ENCODE data around the gene GSTT2B. TPM values are rescaled to one million over a fixed set of nuclear protein-coding genes. Genes with fewer than 3 reads are reported as not detected.
"Not testable (repeated sequence)": the region's sequence is repeated elsewhere in the genome, so short reads cannot be mapped to it uniquely, and the experiment has no call there.

Gene GSTT2B
- total RNA-seq, 1 donor from 2014 or later = 0.89 TPM

DNA sequence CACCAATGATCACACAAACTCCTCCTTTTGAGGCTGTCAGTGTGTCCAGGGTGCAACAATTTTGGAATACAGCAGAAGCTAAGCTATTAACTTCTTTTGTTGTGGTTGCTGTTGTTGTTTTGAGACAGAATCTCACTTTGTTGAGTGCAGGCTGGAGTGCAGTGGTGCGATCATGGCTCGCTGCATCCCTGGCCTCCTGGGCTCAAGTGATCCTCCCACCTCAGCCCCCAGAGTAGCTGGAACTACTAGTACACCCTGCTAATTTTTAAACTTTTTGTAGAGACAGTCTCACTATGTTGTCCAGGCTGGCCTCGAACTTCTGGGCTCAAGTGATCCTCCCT lies 22.0 kb downstream of the GSTT2B start:
- DNase-seq = no peak

DNA sequence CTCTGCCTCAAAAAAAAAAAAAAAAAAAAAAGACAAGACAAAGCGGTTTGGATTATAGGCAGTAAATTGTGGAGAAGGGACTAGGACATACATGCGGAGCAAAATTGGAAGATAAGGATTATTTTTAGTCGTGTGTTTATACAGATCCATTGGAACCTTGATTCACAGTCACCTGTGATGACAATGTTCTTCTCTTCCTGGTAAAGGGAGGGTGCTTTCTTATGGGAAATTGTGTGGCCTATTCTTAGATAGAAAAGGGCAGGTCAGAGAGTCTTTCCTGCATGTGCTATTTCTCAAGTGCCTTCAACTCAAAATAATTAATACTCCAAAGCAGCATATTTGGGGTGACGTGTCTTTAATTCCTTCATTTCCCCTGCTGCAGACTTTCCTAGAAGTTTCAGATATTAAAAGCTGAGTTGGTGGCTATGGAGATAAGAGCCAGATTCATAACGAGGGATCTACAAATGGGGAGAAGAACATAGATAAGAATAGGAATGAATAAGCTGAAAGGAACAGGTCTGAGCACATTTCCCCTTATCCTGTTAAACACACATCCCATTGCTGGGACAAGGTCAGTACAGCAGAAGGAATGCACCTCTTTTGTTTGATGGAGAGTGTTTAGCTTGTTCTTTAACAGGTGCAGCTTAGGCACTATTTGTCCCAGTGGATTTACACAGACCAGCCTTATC lies 22.5 kb downstream of the GSTT2B start:
- DNase-seq = no peak

DNA sequence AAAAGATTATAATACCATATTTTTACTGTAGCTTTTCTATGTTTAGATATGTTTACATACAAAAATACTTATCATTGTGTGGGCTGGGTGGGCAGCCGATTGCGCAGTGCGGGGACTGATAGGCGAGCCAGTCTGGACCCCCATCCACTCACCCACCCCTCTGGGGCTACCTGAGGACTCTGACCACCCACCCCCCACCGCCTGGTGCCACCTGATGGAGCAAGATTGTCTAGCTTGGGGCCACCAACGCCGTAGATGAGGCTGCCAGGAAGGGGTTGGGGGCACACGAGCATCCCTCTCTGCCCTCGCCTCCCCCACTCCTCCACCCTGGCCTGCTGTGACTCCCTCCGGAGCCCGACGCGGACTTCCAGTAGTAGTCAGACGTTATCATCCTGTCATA lies 34.4 kb downstream of the GSTT2B start:
- no peak for DNase-seq

DNA sequence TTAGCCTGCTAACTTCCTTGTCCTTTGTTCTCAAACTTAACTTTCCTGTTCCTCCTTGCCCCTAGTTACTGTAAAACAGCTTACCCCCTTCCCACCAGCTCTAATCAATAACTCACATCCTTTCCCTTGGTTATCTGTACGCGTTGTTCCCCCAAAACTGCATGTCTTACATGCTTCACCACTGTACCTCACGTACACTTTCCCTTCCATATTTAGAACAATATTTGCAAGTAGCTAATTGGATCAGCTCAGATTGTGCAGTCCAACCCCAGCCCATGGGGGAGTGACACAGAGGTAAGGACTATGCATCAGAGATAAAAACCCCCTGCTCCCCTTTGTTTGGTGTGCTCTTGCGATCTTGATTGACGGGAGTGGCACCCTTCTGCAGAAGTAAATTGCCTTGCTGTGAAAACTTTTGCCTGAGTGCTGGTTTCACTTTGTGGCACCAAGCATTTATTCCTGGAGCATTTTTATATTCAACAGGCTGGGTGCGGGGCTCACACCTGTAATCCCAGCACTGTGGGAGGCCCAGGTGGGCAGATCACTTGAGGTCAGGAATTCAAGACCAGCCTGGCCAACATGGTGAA lies 35.9 kb downstream of the GSTT2B start:
- no peak for DNase-seq

DNA sequence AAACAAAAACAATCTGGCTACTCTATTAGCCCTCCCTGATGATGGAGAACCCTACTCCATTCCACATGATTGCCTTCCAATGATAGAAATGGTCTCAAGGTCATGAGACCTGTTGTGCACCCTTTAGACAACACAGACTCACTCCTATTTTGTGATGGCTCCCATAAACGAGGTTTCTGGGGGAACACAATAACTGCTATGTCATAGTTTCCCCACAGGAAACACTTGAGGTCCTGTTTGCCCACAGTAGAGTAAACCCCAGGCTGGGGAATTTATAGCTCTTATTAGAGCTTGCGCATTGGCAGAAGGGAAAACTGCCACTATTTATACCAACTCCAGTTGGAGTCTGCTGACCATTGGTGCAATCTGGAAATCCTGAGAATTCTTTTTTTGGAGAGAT lies 38.1 kb downstream of the GSTT2B start:
- no peak for DNase-seq

DNA sequence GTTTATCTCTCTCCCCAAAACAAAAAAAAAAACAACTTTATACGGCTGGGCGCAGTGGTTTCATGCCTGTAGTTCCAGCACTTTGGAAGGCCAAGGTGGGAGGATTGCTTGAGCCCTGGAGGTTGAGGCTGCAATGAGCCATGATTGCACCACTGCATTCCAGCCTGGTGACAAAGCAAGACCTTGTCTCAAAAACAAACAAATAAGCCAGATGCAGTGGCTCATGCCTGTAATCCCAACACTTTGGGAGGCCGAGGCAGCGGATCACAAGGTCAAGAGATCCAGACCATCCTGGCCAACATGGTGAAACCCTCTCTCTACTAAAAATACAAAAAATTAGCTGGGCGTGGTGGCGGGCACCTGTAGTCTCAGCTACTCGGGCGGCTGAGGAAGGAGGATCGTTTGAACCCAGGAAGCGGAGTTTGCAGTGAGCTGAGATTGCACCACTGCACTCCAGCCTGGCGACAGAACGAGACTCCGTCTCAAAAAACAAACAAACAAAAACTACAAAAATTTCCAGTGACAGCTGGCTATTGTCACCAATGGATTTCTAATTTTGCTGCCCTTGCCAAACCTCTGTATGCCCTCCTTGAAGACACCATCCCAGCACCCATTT lies 39.3 kb downstream of the GSTT2B start:
- DNase-seq = not testable (repeated sequence)

DNA sequence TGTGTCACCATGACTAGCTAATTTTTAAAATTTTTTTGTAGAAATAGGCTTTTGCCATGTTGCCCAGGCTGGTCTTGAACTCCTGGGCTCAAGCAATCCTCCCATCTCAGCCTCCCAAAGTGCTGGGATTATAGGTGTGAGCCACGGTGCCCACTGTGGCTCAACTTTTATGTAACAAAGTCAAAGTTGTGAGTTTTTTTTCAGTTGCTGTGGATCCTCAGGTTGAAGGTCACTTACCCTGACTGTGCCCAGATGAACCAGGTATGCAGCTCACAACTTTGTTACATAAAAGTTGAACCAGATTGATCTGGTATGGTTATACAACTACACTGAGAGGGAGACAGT lies 40.8 kb downstream of the GSTT2B start:
- not testable (repeated sequence) for DNase-seq

DNA sequence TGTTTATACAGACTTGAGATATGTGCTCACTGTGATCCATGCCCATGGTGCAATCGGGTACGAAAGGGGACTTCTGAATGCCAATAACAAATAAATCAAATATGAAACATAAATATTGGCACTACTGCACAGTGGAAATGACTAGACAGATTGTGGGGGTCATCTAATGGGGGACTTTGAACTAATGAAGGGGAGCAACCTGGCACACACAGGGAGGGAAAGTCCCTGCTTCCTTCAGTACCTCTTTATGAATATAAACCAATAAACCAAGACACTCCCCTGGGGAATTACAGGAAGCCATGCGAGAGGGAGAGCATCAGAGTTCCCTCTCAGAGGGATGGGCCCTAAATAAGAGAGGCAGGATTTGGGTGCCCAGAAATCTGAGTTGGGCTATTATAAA lies 45.7 kb downstream of the GSTT2B start:
- DNase-seq = no peak

DNA sequence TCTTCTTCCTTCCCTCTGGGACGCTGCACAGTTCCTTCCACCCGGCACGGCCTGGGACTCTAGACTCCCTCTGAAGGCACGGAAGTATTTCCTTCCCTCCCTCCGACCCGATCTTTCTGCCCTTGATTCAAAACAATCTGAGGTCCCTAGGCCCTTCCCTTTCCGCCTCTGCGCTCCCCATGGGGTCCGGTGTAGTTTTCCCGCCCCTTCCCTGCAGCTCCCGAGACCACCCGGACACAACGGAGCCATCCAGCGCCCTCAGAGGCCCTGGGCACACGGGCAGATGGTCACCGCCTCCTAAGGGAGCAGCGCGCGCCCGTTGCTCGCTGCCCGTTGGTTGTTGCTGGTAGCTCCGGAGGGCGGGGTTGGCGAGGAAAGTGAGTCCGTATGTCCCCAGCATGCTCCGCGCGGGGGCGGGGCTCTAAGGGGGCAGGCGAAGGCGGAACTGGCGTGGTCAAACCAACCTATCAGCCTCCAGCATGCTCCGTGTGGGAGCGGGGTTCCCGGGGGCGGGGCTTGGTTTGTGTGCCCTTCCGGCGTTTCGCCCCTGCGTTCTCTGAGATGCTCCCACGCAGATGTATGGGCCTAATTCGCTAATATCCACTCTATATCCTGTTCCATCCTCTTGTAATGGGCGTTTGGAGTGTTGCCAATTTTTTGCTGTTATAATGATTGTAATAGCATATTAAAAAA lies 47.2 kb downstream of the GSTT2B start:
- DNase-seq = peak; percentile 97

DNA sequence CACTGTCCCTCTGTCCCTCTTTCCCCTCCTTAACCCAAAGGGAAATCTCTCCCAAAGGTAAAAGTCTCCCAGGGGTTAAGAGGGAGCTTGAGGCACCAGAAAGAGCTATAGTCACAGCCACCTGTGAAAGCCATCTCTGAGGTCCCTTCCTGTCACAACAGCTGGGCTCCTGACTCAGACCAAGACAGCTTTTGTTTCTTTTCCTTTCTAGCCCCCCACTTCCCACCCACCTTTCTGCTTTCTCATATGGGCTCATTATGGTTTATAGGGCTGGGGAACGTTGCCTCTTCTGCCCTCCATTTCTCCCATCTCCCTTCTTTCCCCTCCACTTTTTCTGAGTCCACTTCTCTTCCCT lies 47.7 kb downstream of the GSTT2B start:
- no peak for DNase-seq

DNA sequence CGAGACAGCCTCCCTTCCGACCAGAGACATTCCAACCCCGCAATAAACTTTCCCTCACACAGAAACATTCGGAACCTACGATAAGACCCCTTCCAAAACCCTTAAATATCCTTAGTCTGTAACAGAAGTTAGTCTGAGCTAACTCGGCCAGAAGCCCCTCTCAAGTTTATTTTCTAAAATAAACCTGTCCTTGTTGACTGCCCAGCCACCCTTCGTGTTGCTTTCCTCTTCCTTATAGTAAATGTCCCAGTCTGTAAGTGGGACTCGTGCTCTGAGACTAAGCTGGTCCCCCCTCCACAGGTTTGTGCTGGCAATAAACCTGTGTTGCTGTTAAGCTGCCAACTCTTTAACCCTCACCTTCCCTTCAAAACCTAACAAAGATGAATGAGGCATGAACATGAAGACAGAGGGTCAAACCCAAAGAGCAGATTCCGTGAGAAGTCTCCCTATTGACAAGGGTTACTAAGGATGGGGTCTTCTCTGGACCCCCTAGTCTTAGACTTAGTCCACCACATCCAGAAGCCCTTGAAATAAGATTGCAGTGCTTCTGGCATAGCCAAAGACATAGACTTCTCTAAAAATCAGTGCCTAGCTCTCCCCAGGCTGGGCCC lies 48.6 kb downstream of the GSTT2B start:
- DNase-seq = no peak

DNA sequence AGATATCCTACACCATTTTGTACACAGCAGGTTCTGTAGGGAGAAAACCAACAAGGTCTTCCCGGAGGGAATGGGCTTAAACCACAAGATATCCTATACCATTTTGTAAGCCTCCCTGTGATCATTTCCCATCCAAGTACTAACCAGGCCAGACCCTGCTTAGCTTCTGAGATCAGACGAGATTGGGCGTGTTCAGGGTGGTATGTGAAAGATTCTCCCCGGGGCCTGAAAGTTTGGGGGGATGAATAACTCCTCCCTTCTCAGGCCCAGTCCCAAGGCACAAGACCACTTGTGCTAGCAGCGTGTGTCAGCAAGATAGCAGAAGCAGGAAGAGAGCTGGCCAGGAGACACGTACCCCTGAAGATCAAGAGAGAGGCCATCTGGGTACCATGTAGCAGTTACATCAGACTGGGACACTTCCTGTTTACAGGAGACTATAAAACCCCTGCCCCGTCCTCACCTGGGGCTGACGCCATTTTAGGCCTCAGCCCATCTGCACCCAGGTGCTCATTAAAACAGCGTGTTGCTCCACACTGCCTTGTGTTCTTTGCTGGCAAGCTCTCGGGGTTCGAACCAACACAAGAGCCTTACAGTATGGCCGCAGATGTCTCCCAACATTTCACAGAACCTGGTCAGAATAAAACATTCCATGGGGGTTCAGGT lies 49.5 kb downstream of the GSTT2B start:
- no peak for DNase-seq

DNA sequence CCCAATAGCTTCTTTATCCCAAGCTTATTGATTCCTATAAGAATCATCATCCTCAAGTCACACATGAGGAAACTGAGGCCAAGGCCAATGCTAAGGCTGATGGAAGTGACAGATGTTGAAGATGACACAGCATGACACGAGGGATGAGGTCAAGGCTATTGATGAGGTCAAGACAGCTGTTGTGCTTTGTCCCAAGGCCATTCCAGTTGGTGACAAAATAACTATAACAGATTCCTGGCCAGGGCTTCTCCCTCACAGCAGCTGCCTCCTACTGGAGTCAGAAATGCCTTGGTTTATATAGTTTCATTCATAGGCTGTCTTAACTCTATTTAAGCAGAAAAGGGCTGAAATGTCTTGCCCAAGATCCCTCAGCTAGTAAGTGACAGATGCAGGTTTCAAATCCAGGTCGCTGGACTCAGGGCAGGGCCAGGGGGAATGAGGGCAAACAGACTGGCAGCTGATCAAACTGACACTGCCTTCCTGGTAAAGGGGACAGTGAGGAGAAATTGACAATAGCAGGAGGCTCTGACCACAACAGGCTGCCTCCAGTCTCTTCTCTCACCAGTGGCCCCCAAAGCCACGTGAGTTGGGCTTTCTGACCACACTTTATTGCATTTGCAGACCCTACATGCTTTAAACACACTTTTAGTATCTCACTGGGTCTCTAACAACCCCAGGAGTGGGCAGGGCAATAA lies 50.4 kb downstream of the GSTT2B start:
- no peak for DNase-seq

DNA sequence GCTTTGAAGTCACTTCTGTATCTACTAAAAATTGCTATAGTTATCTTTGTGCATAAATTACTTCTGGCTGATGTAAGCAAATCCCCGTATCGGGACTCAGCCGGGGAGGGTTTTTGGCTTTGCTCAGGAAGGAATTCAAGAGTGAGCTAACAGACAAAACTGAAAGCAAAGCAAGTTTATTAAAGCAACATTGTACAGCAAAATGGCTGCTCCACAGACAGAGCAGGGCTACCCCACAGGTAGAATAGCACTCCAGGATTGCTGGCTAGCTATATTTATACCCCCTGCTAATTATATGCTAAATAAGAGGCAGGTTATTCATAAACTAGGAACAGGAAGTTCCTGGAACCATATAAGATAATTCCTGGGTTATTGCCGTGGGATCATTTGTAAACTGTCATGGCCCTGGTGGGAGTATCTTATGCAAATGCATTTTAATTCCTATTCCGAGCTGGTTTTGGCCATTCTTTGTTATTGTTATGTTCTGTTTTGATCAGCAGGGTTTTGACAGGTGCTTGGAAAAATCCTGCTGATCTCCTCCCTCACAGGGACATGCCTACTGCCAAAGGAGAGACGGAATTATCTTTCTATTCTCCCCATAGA lies 51.6 kb downstream of the GSTT2B start:
- peak; percentile 39 for DNase-seq

DNA sequence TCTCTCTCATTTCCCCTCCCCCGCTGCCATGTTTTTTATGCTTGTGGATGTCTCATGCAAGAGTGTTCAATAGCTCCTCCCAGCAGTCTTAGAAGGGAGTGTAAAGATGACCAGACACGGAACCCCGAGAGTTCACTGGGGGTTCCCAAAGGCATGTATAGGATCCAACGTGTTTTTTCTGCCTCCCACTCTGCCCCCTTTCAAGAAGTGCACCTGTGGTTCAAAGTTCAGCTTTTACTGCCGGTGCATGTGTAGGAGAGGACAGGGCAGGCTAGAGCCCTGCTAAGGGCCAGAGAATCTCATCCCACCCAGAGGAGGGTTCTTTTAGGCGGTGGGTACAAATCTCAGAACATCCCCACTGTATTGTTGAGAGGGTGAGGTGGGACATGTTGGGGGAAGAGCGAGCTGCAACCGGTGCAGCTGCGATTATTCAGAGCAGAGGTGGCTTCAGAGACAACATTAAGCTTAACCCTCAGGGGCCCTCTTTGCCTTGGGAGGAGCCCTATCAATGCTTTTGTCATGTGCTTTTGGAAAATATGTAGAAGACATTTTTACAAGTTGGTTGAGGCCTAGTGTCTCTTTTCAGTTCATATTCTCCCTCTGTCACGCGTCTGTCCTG lies 52.3 kb downstream of the GSTT2B start:
- DNase-seq = no peak

DNA sequence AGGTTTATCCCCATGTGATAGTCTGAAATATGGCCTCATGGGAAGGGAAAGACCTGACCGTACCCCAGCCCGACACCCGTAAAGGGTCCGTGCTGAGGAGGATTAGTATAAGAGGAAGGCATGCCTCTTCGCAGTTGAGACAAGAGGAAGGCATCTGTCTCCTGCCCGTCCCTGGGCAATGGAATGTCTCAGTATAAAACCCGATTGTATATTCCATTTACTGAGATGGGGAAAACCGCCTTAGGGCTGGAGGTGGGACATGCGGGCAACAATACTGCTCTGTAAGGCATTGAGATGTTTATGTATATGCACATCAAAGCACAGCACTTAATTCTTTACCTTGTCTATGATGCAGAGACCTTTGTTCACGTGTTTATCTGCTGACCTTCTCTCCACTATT lies 53.6 kb downstream of the GSTT2B start:
- DNase-seq = not testable (repeated sequence)

Other genes starting within 250 kb of the GSTT2B start
- 4.3 TPM for gene ZNF70, start 210.1 kb downstream of the GSTT2B start, total RNA-seq
- gene VPREB3, start 206.8 kb downstream of the GSTT2B start, total RNA-seq = not detected
- gene C22orf15, start 198.2 kb downstream of the GSTT2B start, total RNA-seq = 0.30 TPM
- 17.1 TPM for gene CHCHD10, start 193.2 kb downstream of the GSTT2B start, total RNA-seq
- 4.9 TPM for gene MMP11, start 188.3 kb downstream of the GSTT2B start, total RNA-seq
- gene SMARCB1, start 174.2 kb downstream of the GSTT2B start, total RNA-seq = 24.8 TPM
- gene DERL3, start 122.2 kb downstream of the GSTT2B start, total RNA-seq = 0.49 TPM
- 4.2 TPM for gene SLC2A11, start 103.3 kb downstream of the GSTT2B start, total RNA-seq
- 69.8 TPM for gene MIF, start 66.8 kb downstream of the GSTT2B start, total RNA-seq
- 0.20 TPM for gene DDTL, start 5.7 kb upstream of the GSTT2B start, total RNA-seq
- gene DDT, start 13.2 kb upstream of the GSTT2B start, total RNA-seq = 51.6 TPM
- gene GSTT2, start 18.9 kb upstream of the GSTT2B start, total RNA-seq = not detected
- not detected for gene GSTT4, start 44.3 kb upstream of the GSTT2B start, total RNA-seq
- 39.1 TPM for gene CABIN1, start 50.1 kb upstream of the GSTT2B start, total RNA-seq
- 0.99 TPM for gene SUSD2, start 220.3 kb upstream of the GSTT2B start, total RNA-seq